ENCODE data around the gene IFITM10. TPM values are rescaled to one million over a fixed set of nuclear protein-coding genes. Genes with fewer than 3 reads are reported as not detected.

IFITM10 gene
- total and polyA plus RNA-seq, 2 experiments from 2014 or later, result 0.41 to 1.6 TPM

DNA sequence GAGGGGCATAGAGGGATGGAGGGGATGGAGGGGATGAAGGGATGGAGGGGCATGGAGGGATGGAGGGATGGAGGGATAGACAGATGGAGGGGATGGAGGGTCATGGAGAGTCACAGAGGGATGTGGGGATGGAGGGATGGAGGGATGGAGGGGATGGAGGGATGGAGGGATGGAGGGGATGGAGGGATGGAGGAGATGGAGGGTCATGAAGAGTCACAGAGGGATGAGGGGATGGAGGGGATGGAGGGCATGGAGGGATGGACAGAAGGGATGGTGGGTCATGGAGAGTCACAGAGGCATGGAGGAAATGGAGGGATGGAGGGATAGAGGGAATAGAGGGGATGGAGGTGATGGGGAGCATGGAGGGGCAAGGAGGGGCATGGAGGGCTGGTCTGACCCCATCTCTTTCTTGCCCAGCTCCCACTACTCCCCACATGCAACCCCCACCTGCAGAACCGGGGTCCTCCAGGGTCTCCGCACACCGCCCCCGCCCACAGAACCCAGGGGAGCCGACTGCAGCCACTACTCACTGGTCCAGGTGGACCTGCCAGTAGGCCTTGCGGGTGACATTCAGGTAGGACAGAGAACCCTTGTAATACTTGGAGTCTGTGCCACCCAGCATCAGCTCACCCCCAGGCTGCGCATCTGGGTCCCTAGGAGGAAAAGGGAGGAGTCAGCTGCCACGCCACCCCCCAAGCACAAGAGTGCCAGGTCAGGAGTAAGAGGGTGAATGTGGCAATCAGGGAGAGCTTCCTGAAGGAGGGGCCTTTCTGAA is 4.2 kb upstream of the IFITM10 start:
- Histone ChIP-seq H3K36me3 (ENCODE audit: low read depth) (no peaks in the 10 kb centered on the region), H3K4me1 (ENCODE audit: insufficient read depth) (peaks cover 13% of the 10 kb centered on the region), H4K20me1 (ENCODE audit: insufficient read depth) (no peaks in the 10 kb centered on the region), H3K79me2 (ENCODE audit: insufficient read depth) (no peaks in the 10 kb centered on the region), H3K27ac (no peak overlapping the region), H3K9ac (no peak overlapping the region), H3K9me3 (ENCODE audit: low read depth) (no peaks in the 10 kb centered on the region), H2AFZ (no peak overlapping the region), H3K9me2 (ENCODE audit: insufficient read depth) (no peaks in the 10 kb centered on the region), H3F3A (ENCODE audit: insufficient read depth) (peaks cover 5% of the 10 kb centered on the region; the same call in 1 of the 2 replicates), H3K4me3 (no peak overlapping the region), H3K27me3 (replicated peaks; ENCODE audit: insufficient read depth) (no peaks in the 10 kb centered on the region), H3K4me2 (ENCODE audit: unreplicated experiment) (no peak overlapping the region)
- WGBS, 2 experiments (ENCODE audit: low coverage in 1 of 2, low lambda C conversion rate in 2 of 2, missing lambda C conversion rate in 2 of 2), result 90 to 91% methylated on average over 6 to 8 of the region's 8 CpGs
- DNase-seq, result no peak
- in situ Hi-C loops (cut with MboI), result no loop called here
- TF ChIP-seq EZH2phosphoT487 (IDR thresholded peaks at IDR 0.05; ENCODE audit: insufficient read depth, low read depth), result no peak
- TF ChIP-seq EZH2 (IDR thresholded peaks at IDR 0.05; ENCODE audit: insufficient read depth, poor library complexity, severe bottlenecking), result no peak

DNA sequence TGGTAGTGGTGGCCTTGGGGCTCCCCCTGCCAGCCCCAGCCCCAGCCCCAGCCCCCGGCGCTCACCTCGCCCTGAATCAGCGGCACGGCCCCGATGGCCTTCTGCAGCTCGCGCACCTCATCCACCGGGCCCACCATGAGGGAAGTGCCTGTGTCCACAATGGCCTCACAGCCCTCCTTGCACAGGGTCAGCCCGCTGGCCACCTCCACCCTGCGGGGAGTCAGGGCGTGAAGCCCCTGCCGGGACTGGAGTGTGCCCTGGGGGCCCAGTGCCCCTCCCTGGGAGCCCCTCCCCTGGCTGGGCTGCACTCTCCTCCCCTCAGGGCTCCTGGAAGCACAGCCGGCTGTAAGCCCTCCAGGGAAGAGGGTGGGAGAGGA is 3.5 kb upstream of the IFITM10 start:
- Histone ChIP-seq H3K4me3 (no peak overlapping the region), H3K9me3 (ENCODE audit: low read depth) (no peaks in the 10 kb centered on the region), H3K4me1 (ENCODE audit: insufficient read depth) (peaks cover 16% of the 10 kb centered on the region), H3K79me2 (ENCODE audit: insufficient read depth) (no peaks in the 10 kb centered on the region), H3K4me2 (ENCODE audit: unreplicated experiment) (no peak overlapping the region), H3K27me3 (replicated peaks; ENCODE audit: insufficient read depth) (no peaks in the 10 kb centered on the region), H3K27ac (no peak overlapping the region), H3K36me3 (ENCODE audit: low read depth) (no peaks in the 10 kb centered on the region), H3K9ac (no peak overlapping the region), H2AFZ (no peak overlapping the region), H4K20me1 (ENCODE audit: insufficient read depth) (no peaks in the 10 kb centered on the region), H3F3A (ENCODE audit: insufficient read depth) (peaks cover 5% of the 10 kb centered on the region; the same call in 1 of the 2 replicates), H3K9me2 (ENCODE audit: insufficient read depth) (no peaks in the 10 kb centered on the region)
- TF ChIP-seq EZH2phosphoT487 (IDR thresholded peaks at IDR 0.05; ENCODE audit: insufficient read depth, low read depth), result no peak
- no peak for DNase-seq
- in situ Hi-C loops (cut with MboI), result no loop called here
- 90 to 92% methylated on average over 5 to 14 of the region's 14 CpGs for WGBS, 2 experiments (ENCODE audit: low coverage in 1 of 2, low lambda C conversion rate in 2 of 2, missing lambda C conversion rate in 2 of 2)

DNA sequence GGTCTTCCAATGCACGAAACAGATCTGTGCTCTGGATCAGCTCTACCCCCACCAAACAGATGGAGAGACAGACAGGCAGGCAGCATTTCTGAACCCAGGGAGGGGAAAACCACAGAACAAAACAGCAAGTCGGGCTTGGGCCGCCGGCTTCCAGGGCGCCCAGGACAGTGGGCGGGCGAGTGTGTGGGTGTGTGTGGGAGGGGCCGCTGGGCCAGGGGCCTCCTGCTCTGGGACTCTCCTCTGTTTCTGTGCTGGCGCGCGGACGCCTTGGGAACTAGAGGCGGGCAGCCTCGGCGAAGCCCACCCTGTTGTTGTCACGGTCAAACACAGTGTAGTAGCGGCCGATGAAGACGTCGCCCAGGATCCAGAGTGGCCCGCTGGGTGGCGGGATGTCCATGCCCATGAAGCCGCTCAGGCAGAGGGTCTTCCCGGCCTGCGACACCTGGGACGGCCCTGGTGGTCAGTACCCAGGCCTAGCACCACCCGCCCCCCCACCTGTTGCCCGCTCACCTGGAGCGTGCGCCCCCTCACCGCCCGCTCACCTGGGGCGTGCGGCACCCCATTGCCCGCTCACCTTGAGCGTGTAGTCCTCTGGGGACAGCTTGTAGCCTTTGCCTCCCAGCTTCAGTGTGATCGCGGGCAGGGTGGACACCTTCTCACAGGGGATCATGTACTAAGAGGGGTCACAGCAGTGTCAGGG is 3.0 kb upstream of the IFITM10 start:
- Histone ChIP-seq H3K36me3 (ENCODE audit: low read depth) (no peaks in the 10 kb centered on the region), H3K27me3 (replicated peaks; ENCODE audit: insufficient read depth) (no peaks in the 10 kb centered on the region), H3K9ac (no peak overlapping the region), H3K79me2 (ENCODE audit: insufficient read depth) (no peaks in the 10 kb centered on the region), H2AFZ (no peak overlapping the region), H3K4me1 (ENCODE audit: insufficient read depth) (peaks cover 18% of the 10 kb centered on the region), H3K9me2 (ENCODE audit: insufficient read depth) (no peaks in the 10 kb centered on the region), H4K20me1 (ENCODE audit: insufficient read depth) (no peaks in the 10 kb centered on the region), H3F3A (ENCODE audit: insufficient read depth) (peaks cover 5% of the 10 kb centered on the region; the same call in 1 of the 2 replicates), H3K4me3 (no peak overlapping the region), H3K27ac (no peak overlapping the region), H3K4me2 (ENCODE audit: unreplicated experiment) (no peak overlapping the region), H3K9me3 (ENCODE audit: low read depth) (no peaks in the 10 kb centered on the region)
- no peak for TF ChIP-seq EZH2 (IDR thresholded peaks at IDR 0.05; ENCODE audit: insufficient read depth, poor library complexity, severe bottlenecking)
- no peak for TF ChIP-seq EZH2phosphoT487 (IDR thresholded peaks at IDR 0.05; ENCODE audit: insufficient read depth, low read depth)
- DNase-seq, result no peak
- in situ Hi-C loops (cut with MboI), result no loop called here
- 93 to 96% methylated on average over 16 to 36 of the region's 38 CpGs for WGBS, 2 experiments (ENCODE audit: low coverage in 1 of 2, low lambda C conversion rate in 2 of 2, missing lambda C conversion rate in 2 of 2)

DNA sequence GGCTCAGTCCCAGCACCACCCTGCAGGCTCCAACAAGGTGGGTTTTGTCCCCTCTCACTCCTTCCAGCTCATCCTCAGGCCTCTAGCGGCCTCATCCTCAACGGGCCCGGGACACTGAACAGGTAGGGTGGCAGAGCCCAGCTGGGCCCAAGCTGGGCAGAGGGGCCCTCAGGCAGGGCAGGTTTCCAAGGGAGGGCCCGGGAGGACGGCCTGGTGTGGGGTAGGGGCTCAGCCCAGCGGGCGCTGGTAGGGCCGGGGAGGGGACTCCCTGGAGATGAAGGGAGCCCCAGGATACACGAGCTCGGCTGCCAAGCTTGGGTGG is 2.5 kb upstream of the IFITM10 start:
- H3K27me3 ChIP-seq (replicated peaks; ENCODE audit: insufficient read depth), result no peaks in the 10 kb centered on the region
- no peaks in the 10 kb centered on the region for H4K20me1 ChIP-seq (ENCODE audit: insufficient read depth)
- no peak for DNase-seq
- no peak overlapping the region for H3K4me2 ChIP-seq (ENCODE audit: unreplicated experiment)
- peaks cover 21% of the 10 kb centered on the region for H3K4me1 ChIP-seq (ENCODE audit: insufficient read depth)
- in situ Hi-C loops (cut with MboI), result no loop called here
- no peak overlapping the region for H3K9ac ChIP-seq
- no peak overlapping the region for H2AFZ ChIP-seq
- no peaks in the 10 kb centered on the region for H3K79me2 ChIP-seq (ENCODE audit: insufficient read depth)
- H3F3A ChIP-seq (ENCODE audit: insufficient read depth), result peaks cover 5% of the 10 kb centered on the region; the same call in 1 of the 2 replicates
- no peak overlapping the region for H3K4me3 ChIP-seq
- no peaks in the 10 kb centered on the region for H3K9me2 ChIP-seq (ENCODE audit: insufficient read depth)
- TF ChIP-seq EZH2phosphoT487 (IDR thresholded peaks at IDR 0.05; ENCODE audit: insufficient read depth, low read depth) (no peak), EZH2 (IDR thresholded peaks at IDR 0.05; ENCODE audit: insufficient read depth, poor library complexity, severe bottlenecking) (no peak)
- H3K27ac ChIP-seq, result no peak overlapping the region
- H3K9me3 ChIP-seq (ENCODE audit: low read depth), result no peaks in the 10 kb centered on the region
- WGBS, 2 experiments (ENCODE audit: low coverage in 1 of 2, low lambda C conversion rate in 2 of 2, missing lambda C conversion rate in 2 of 2), result 90 to 93% methylated on average over 8 to 10 of the region's 10 CpGs
- H3K36me3 ChIP-seq (ENCODE audit: low read depth), result no peaks in the 10 kb centered on the region

Data from GM23248 (cell line).